ENCODE data around the gene WDR90. TPM values are rescaled to one million over a fixed set of nuclear protein-coding genes. Genes with fewer than 3 reads are reported as not detected.

Gene WDR90
- total and polyA plus RNA-seq, 2 of the 13 experiments (the other 11 are each of a cell fraction or from before 2014, with no cell fraction given), result 14.9 to 28.9 TPM

- TF ChIP-seq HNF4A (CRISPR knock-in tag; IDR thresholded peaks at IDR 0.05), result no peak
- no peak for TF ChIP-seq NCOR1 (IDR thresholded peaks at IDR 0.05; ENCODE audit: borderline replicate concordance, low read length)
- TF ChIP-seq POGZ (CRISPR knock-in tag; IDR thresholded peaks at IDR 0.05), result no peak
- TF ChIP-seq GATA4 (IDR thresholded peaks at IDR 0.05; ENCODE audit: borderline replicate concordance, low read depth), result no peak
- 0 out of 2 replicates have a peak, but pooled peaks have one; percentile 12 for TF ChIP-seq BRF2 (CRISPR knock-in tag; IDR thresholded peaks at IDR 0.05)
- peak; percentile 45 for TF ChIP-seq AGO1 (IDR thresholded peaks at IDR 0.05; ENCODE audit: low read depth, low read length, poor library complexity, severe bottlenecking)
- 0 out of 2 replicates have a peak, but pooled peaks have one; percentile 4 for TF ChIP-seq ZFX (CRISPR knock-in tag; IDR thresholded peaks at IDR 0.05; ENCODE audit: low read depth)
- 0 out of 2 replicates have a peak, but pooled peaks have one; percentile 31 for TF ChIP-seq REL (CRISPR knock-in tag; conservative IDR thresholded peaks at IDR 0.05)
- TF ChIP-seq PCBP1 (IDR thresholded peaks at IDR 0.05; ENCODE audit: borderline replicate concordance, low read depth, low read length), result no peak
- TF ChIP-seq ZNF670 (CRISPR knock-in tag; IDR thresholded peaks at IDR 0.05; ENCODE audit: borderline replicate concordance), result 0 out of 2 replicates have a peak, but pooled peaks have one; percentile 16
- TF ChIP-seq SAFB2 (CRISPR knock-in tag; IDR thresholded peaks at IDR 0.05; ENCODE audit: borderline replicate concordance, low read depth), result no peak
- ATAC-seq (no peak), FAIRE-seq (no peak), DNase-seq (ENCODE audit: low spot score) (no peak)
- intact Hi-C loops (cut with micrococcal nuclease; ENCODE audit: unreplicated experiment) (no loop called here), in situ Hi-C loops (cut with HindIII; ENCODE audit: extremely low pct_ligation_motif_present, low pct_unique_long_range_greater_than_20kb) (no loop called here)
- POLR2A ChIA-PET, result interaction anchor here (0.8 to 4.4 kb wide), 9 partner anchors 9 to 44 kb away, joined by 3 to 34 read pairs (median 6); partner anchors contain the start of genes ANTKMT, METRN, METTL26 and RHOT2
- CTCF ChIA-PET (ENCODE audit: low intra/inter-chr PET ratio, low total read pairs), result interaction anchor here (0.8 kb wide), 1 partner anchor 13 kb away, joined by 3 read pairs; the partner anchor contains the start of gene RHOT2
- H3K27ac ChIP-seq (ENCODE audit: extremely low read length, insufficient read depth, low read length), result peak overlapping the region; percentile 76
- BruUV-seq (replicated peaks), result no TSS peak
- peaks cover 8 to 17% of the 10 kb centered on the region in 2 experiments; a peak in 4 of 5 replicates for H3K36me3 ChIP-seq (replicated peaks in 1 of 2; ENCODE audit: control insufficient read depth in 1 of 2, insufficient read depth in 2 of 2, low read length in 2 of 2)
- H4K20me1 ChIP-seq (ENCODE audit: insufficient read depth, low read length), result 0 out of 2 replicates have a peak, but pooled peaks cover 3% of the 10 kb centered on the region
- peak overlapping the region; percentile 72 to 88 (median 85) for H3K4me3 ChIP-seq (replicated peaks in 1 of 3; ENCODE audit: insufficient read depth in 1 of 3, low read depth in 2 of 3, low read length in 3 of 3)
- no peaks in the 10 kb centered on the region for H3K9me3 ChIP-seq (ENCODE audit: low read length)
- peaks cover 16% of the 10 kb centered on the region for H3K79me2 ChIP-seq (ENCODE audit: insufficient read depth, low read length)
- no peaks in the 10 kb centered on the region; a peak in 1 of 5 replicates for H3K27me3 ChIP-seq (ENCODE audit: control insufficient read depth in 1 of 2, insufficient read depth in 2 of 2, low read length in 2 of 2)
- peak overlapping the region; percentile 82 for H3K9ac ChIP-seq (ENCODE audit: insufficient read depth, low read depth, low read length)
- peaks cover 35% of the 10 kb centered on the region for H3K4me1 ChIP-seq (ENCODE audit: insufficient read depth, low read length)
- no CpG with 5 or more reads among the region's 38 CpGs for WGBS (ENCODE audit: low lambda C conversion rate)
- peak overlapping the region; percentile 80 for H3K4me2 ChIP-seq (ENCODE audit: low read depth, low read length)
- no peak overlapping the region for H2AFZ ChIP-seq (ENCODE audit: low read length)
Observed at GRCh38 chr16:680625-680945, 31.4 kb downstream of the WDR90 start.
